GM18517 (cell line): ENCODE results near the gene PLXNB2.
"Not testable (repeated sequence)": the region's sequence is repeated elsewhere in the genome, so short reads cannot be mapped to it uniquely, and the experiment has no call there.

Experiments used
- ATAC-seq: cut with Tn5 transposase; IDR thresholded peaks from one replicate; pipeline ENCODE4 v1.9.1; 2021; ENCODE audit warnings: mild to moderate bottlenecking, moderate library complexity; ENCODE audit not compliant: unreplicated experiment

Gene PLXNB2

DNA sequence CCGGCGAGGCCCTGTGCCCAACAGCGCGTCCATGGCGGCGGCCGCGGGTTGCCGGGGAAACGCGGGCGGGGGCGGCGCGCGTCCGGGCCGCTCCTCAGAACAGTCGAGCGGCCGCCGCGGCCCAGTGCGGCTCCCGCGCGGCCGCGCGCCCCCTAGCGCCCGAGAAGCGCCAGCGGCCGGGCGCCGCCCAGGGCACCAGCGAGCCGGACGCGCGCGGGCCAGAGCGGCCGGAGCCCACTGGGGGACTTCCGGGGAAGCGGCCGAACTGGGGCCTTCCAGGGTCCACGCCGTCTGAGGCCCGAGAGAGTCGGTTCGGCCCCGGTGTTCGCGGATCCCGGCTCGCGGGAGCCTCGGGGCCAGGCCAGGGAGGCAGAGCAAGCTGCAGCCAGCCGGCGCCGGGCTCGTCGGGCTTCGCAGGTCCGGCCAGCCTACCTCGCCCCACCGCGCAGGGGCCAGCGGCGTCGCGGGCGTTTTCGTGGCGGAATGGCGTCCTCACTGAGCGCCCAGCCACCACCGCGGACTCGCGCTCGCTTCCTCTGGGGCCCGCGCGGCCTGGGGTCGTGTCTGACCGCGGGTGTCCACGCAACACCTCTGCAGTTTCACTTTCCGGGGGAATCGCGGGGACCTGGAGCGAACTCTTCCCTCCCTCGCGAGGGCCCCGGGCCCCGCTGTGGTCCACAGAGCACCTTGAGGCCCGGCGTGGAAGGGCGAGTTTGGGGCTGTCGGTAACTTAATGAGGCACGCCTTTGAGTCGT, 19.7 kb upstream of the PLXNB2 start, which contains the start of gene DENND6B:
TSS of gene DENND6B (minus strand) at position 57 of the 755 bp plus-strand sequence. CDS start at position 33, 24 bp downstream.
- ATAC-seq = no peak

DNA sequence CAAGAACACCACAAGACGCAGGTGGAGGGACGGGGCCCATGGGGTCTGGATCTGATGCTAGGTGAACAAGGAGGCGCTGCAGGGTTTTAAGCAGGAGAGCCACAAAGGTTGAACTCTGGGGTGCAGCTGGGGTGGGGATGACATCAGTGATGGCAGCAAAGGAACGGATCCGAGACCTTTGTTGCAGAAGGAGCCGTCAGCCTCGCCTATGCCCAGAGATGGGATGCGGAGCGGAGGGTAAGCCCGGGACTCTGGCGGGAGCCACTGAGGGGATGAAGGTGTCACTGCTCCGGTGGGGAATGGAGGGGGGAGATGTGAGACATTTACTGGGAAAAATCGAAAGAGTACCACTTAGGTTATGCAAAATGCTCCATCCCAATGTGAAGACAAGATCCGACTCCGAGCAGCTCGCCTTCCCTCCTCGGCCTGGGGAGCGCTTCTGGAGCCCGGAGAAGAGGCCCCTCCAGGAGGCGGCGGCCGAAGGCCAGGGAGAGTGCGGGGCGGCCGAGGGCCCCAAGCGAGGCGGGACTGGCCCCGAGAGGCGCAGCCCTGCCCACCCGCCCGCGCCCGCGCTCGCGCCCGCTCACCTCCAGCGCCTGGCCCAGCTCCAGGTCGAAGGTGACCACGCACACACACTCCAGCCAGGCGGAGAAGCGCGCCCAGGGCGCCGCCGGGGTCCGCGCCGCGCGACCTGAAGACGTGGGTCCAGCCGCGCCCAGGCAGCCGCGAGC, 18.9 kb upstream of the PLXNB2 start:
- no peak for ATAC-seq

DNA sequence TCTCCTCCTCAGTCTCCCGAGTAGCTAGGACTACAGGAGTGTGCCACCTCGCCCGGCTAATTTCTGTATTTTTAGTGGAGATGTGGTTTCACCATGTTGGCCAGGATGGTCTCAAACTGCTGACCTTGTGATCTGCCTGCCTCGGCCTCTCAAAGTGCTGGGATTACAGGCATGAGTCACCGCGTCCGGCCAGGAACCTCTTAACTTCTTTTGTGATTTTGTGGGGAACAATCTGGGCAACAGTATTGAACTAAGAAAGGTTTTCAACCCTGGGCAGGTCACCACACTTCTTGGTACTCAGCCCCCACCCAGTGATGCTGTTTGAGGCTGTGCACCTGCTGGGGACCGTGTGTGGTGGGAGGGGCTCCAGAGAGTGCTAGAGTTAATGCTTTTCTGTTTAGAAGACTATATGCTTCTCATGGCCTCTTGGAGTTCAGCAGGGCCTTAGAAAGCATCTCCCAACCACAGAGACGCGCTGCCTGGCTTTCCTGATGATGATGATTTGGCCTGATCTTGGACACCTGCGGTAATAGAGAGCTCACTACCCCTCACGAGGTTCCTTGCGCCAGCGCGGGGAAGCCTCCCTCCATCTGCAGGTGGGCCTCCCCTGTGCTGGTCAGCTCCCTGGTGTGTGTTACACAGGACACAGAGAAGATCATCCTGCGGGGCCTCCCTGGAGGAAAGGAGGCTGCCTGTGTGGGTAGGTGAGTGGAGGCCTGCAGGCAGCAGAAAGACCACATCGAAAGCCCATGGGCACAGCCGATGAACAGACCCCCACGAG, 18.2 kb upstream of the PLXNB2 start:
- no peak for ATAC-seq

DNA sequence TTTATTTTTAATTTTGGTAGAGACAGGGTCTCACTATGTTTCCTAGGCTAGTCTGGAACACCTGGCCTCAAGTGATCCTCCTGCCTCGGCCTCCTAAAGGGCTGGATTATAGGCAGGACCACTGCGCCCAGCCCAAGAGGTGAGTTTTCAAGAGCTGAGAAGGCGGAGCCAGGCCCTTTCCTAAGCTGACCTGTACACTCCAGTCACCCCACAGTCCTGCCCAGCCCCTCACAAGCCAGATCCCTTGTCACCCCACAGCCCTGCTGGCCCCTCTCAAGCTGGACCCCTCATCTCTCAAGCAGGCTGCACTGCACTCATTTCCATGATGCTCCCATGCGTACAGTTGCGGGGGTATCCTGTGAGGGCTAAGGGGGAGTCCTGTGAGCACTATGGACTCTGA, 16.5 kb upstream of the PLXNB2 start:
- no peak for ATAC-seq

DNA sequence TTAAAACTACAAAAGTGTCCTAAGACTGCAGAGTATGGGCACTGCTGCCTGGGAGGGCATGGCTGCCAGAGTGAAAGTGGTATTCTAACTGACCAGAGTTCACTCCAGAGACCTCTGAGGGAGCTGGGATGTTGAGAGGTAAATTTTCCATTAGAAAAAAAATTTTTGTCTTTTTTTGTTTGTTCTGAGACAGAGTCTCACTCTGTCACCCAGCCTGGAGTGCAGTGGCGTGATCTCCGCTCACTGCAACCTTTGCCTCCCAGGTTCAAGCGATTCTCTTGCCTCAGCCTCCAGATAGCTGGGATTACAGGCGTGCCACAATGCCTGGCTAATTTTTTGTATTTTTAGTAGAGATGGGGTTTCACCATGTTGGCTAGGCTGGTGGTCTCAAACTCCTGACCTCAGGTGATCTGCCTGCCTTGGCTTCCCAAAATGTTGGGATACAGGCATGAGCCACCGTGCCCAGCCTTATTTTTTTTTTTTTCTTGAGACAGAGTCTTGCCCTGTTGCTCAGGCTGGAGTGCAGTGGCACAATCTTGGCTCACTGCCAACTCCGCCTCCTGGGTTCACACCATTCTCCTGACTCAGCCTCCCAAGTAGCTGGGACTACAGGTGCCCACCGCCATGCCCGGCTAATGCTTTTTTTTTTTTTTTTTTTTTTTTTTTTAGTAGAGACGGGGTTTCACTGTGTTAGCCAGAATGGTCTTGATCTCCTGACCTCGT, 15.1 kb upstream of the PLXNB2 start:
- not testable (repeated sequence) for ATAC-seq

DNA sequence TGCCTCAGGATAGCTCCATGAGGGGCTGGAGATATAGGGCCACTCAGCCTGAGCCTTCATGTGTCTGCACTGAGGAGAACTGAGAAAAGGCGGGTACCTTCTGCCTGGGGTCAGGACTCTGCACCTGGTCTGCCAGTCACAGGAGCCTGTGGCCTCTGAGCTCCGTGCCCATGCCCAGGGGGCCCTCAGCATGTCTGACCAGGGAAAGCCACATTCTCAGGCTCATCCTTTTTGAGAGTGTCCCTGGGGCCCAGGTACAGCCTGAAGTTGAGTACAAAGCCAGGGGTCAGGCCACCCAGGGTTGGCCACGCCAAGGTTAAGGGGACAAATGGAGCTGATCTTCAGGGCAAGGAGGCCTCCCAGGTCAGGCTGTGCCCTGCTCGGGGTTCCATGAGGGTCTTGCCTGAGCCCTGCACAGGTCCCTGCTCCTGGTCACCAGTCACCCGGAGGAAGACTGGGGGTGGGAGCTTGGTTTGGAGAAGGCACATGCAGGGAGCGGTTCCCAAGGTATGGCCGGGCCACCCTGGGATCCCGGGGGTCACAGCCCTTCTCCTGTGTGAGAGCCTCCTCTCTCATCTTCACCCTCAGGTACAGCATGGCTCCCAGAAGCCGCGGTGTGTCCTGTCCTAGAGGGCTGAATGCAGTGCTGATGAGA, 13.4 kb upstream of the PLXNB2 start:
- ATAC-seq = no peak

DNA sequence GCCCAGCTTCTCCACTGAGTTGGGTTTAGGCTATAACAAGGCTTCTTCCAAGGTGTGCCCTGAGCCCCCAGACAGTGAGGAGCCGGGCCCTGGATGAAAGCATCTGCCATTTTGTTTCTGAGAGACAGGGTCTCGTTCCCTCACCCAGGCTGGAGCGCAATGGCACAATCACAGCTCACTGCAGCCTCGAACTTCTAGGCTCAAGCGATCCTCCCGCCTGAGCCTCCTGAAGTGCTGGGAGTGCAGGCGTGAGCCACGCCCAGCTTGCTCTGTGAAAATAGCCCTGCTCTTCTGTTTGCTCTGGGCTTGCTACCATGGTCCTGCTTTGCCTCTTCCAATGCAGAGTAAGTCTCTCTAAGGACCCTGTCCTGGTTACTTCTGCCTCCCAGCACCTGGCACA, 12.7 kb upstream of the PLXNB2 start:
- no peak for ATAC-seq

DNA sequence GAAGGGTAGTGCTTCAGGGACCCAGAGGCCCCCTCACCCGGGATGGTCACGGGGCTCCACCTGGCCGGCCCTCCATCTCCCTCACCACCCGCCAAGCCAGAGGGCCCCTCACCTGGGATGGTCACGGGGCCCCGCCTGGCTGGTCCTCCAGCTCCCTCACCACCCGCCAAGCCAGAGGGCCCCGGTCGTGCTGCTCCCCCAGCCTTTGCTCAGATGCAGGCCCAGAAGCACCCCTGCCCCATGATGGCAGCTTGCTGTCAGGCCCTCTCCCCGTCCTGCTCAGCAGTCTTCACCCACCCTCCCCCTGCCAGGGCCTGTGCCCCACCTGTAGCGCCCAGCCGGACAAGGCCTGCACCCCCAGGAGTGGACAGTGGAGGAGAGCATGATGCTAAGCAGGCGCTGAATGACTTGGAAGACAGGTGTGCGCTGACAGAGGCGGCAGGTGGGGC, 12.1 kb upstream of the PLXNB2 start:
- ATAC-seq = no peak

DNA sequence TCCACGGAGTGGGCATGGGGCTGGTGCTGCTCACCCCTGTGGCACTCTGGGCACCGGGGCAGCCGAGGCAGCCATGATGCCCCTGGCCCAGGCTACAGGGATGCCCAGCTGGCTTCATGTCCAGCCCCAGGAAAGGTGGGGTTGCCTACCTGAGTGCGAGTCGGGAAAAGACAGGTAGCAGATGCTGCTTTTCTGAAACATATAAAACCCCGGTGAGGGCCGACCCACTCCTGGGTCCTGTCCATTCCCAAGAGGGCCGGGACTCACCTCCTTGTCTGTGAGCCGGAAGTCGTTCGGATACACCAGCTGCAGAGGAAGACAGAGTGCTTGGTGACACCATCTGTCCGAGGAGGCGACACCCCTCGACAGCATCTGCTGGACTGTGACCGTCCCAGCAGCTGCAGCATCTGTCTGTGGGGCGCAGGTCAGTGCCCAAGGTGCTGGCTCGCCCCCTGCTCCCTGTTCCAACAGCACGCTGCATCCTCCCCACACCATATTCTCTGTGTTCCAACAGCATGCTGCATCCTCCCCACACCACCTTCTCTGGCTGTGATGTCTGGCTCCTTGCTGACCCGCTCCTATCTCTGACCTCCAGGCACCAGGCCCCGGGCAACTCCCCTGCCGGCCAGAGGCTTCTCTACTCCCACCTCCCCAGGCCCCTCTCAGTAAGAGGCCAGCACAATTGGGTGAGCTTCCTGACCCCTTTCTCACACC, 11.4 kb upstream of the PLXNB2 start:
- no peak for ATAC-seq

DNA sequence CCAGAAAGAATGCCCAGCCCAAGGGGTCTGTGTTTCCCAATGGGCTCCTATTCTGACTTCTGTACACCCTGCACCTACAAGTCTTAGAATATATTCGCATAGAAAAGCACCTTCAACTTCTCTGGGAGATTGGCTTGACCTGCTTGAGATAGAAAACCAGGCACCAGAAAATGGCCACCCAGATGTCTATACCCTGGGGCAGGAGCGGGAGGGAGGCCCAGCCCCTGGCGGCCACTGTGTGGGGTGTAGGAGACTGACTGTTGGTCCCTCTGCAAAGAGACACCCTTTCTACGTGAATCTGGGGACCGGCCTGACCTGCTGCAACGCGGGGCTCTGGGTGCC, 10.9 kb upstream of the PLXNB2 start:
- ATAC-seq = no peak

DNA sequence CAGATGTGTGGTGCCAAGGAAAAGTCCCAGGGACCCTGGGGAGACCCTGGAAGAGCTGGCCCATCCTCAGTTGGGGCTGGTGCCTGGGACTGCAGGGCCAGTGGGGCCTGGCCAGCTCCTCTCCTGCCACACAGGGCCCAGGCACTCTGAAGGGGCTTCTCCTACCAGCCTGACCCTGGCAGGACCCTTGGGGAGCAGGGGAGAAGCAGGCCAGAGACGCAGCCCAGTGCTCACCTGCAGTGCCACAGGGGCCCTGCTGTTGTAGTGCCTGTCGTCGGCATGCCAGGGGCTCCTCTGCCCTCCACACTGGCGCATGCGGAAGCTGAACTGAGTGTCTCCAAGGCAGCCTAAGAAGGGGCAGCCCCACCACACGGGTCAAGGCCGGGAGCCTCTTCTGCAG, 10.2 kb upstream of the PLXNB2 start:
- no peak for ATAC-seq

DNA sequence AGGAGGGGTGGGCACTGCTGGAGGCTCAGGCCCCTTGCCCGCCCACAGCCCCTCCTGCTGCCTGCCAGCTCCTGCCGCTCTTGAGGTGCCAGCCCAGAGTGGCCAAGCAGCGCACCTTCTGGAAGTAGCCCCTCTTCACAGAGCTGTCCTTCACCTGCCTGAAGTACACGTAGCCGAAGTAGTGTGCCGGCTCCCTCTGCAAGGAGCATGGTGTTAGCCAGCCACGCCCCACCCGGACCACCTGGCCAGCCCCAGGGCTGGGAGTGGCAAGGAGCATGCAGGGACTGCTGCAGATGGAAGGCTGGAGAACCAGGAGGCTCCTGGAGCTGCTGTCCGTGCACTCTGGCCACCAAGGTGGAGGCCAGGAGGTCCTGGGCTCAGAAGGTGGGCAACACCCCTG, 9.7 kb upstream of the PLXNB2 start:
- ATAC-seq = no peak

DNA sequence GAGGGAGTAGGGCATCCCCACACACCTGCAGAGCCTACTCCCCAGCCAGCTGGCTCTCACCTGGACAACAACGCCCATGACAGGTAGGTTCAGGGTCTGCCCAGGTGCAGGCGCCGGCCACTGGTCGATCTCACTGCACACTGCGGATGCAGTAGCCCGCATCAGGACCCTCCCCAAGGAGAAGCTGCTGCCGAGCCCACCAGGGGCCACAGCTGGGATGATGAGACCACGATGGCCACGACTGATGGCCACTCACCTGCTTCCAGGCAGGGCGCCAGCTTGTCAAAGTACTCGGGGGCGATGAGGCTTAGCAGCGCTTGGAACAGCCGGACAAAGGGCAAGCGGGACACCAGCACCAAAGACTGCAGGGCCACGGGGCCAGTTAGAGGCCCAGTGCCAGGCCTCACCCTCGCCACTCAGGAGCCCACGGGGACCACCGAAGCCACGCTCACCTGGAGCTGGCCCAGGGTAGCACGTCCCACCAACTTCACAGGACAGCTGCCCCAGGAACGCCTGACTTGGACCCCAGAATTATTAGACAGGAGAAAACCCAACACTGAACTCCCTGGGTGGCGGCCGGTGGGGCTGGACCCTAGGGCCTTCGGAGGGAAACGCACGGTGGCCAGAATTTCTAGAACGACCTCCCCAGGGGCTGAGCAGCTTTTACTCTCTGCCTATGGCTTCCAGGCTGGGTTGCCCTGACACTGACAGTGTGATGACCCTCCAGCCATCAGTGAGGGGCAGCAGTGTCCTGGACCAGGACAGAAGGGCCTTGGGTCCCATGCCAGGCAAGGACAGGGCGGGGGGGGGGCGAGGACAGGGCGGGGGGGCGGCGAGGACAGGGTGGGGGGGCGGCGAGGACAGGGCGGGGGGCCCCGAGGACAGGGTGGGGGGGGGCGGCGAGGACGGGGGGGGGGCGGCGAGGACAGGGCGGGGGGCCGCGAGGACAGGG, 8.9 kb upstream of the PLXNB2 start:
- ATAC-seq = no peak

DNA sequence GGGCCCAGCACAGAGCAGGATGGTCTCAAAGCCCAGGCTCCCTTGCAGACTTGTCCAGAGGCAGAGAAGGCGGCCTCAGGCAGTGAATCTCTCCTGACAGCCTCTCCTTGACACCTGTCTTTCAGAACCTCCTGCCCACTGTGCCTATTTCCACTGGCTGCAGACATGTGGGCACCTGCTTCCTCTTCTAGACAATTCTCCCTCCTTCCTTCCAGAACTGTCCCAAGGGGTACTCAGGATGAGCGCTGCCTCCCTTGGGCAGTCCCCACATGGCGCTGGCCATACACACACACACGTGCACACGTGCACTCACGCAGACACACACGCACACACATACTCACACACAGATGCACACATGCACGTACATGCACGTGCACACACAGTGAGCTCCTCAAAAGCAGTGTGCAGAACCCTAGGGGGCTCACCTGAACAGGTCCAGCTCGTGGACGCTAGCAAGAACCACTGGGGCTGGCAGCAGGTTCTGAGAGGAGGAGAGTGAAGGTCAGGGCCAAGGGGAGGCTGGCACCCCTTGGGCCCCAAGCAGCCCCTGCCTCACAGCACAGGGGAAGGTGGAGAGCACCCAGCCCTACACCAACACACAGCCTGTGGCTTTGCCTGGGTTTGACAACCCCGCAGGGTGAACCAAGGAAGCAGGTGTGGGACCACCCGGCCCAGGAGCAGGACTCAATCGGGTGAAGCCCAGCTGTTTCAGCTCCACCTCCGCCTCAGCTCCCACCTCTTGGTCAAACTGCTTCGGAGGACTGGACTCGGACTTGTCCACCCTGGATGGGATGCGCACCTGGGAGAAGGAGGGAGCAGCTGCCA, 8.1 kb upstream of the PLXNB2 start:
- no peak for ATAC-seq

DNA sequence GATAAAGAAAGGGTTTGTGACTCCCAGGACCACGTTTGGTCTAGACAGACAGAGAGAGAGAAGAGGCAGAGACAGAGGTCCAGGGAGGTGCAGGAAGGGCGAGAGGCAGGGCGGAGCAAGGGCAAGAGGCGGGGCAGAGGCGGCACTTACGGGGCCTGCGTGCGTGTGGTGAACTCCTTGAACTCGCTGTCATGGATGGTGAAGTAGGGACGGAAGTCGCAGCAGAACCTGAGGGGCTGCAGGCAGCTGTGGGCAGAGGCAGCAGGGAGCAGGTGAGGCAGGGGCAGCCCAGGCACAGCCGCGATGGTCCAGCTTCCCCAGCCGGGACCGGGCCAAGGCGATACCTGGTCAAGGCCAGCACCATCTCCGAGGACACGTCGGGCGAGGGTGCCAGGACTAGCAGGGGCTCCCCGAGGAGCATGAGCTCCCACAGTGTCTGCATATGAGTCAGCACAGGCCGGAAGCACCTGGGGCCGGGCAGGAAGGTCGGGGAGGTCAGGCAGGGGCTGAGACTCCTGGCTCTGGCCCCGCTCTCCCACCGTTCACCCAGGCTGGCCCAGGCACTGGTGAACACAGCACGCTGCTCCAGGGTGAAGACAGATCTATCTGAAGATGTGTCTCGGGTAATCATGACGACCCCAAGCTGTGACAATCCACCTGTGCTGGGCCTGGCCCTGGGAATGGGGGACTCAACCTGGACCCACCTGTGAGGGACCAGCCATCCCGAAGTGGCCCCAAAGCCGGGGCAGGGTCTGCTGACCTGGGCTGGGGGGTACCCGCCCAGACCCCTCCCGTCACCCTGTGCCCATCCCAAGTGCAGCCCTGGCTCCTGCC, 7.2 kb upstream of the PLXNB2 start:
- ATAC-seq = peak; percentile 72

DNA sequence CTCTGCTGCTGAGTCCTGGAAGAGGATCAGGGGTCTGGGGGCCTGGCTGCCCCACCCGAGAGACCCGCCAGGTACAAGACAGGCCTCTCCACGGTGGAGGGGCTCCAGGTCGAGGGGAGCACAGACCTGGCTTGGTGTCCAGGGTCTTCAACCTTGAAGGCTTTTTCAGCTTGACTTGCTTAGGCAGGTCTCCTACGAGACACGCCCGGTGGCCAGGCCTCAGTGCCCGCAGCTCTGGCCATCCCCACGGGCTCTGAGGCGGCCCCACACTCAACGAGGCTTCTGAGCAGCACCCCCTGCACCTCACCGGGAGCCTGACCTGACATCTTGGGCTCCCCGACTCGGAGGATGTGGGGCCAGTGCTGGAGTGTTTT, 6.6 kb upstream of the PLXNB2 start:
- ATAC-seq = no peak

DNA sequence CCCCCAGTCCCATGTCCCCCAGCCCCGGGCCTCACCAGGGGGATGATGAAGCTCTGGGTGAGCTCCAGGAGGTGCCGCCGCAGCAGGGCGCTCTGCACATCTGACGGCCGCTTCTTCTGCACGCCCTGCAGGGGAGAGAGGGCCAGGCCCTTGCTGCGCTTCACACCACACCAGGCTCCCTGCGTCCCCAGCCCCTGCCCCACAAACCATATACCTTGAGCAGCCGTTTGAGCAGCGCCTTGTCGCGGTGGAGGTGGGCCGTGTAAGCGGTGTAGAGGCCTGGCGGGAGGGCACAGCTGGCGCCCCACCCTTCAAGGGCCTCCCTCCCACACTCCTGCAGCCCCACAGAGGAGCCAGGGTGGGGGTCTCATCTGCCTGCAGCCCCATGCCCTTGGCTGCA, 6.2 kb upstream of the PLXNB2 start:
- no peak for ATAC-seq
